Measurements from ENCODE around the gene DNAH17. TPM values are rescaled to one million over a fixed set of nuclear protein-coding genes. Genes with fewer than 3 reads are reported as not detected.

The DNAH17 gene
- total RNA-seq, 1 experiment from 2014 or later, result 0.69 TPM

- Histone ChIP-seq H3K36me3 (ENCODE audit: control insufficient read depth in 1 of 2, insufficient read depth in 2 of 2, low read length in 2 of 2) (no peaks in the 10 kb centered on the region), H3K27me3 (ENCODE audit: insufficient read depth, low read length) (no peaks in the 10 kb centered on the region), H4K20me1 (ENCODE audit: insufficient read depth) (no peaks in the 10 kb centered on the region), H3K9ac (ENCODE audit: low read length) (no peak overlapping the region), H3K4me2 (ENCODE audit: low read length) (no peak overlapping the region), H2AFZ (ENCODE audit: low read depth, low read length, poor library complexity, severe bottlenecking) (no peak overlapping the region), H3K9me3 (ENCODE audit: control insufficient read depth in 1 of 2, insufficient read depth in 1 of 2, low read depth in 1 of 2, low read length in 2 of 2) (no peaks in the 10 kb centered on the region), H3K4me3 (replicated peaks in 1 of 2; ENCODE audit: low read depth in 1 of 2, low read length in 2 of 2) (no peak overlapping the region), H3K79me2 (ENCODE audit: insufficient read depth, low read length) (no peaks in the 10 kb centered on the region), H3K4me1 (ENCODE audit: control insufficient read depth in 1 of 2, insufficient read depth in 2 of 2, low read length in 2 of 2) (no peaks in the 10 kb centered on the region), H3K27ac (ENCODE audit: low read depth, low read length) (no peak overlapping the region), H3K9me2 (ENCODE audit: insufficient read depth) (no peaks in the 10 kb centered on the region)
- TF ChIP-seq JUND (IDR thresholded peaks at IDR 0.05), result no peak
- no peak for TF ChIP-seq SRF (IDR thresholded peaks at IDR 0.05; ENCODE audit: low read depth)
- TF ChIP-seq EZH2phosphoT487 (IDR thresholded peaks at IDR 0.05; ENCODE audit: borderline replicate concordance), result no peak
- TF ChIP-seq EZH2 (IDR thresholded peaks at IDR 0.05), result no peak
- TF ChIP-seq ZNF274 (IDR thresholded peaks at IDR 0.05; ENCODE audit: low read depth, low read length), result no peak
- no peak for TF ChIP-seq CTCF (IDR thresholded peaks at IDR 0.05 in 2 of 3, conservative IDR thresholded peaks at IDR 0.05 in 1 of 3; ENCODE audit: borderline replicate concordance in 1 of 3, insufficient read depth in 1 of 3, low read depth in 2 of 3, low read length in 2 of 3)
- TF ChIP-seq ELF1 (IDR thresholded peaks at IDR 0.05; ENCODE audit: borderline replicate concordance, low read depth), result no peak
- no peak for TF ChIP-seq SP1 (IDR thresholded peaks at IDR 0.05; ENCODE audit: low read depth)
- no peak for TF ChIP-seq SIN3A (IDR thresholded peaks at IDR 0.05; ENCODE audit: low read depth)
- no peak for TF ChIP-seq MAX (IDR thresholded peaks at IDR 0.05)
- no peak for TF ChIP-seq YY1 (IDR thresholded peaks at IDR 0.05; ENCODE audit: extremely low read depth, insufficient replicate concordance, low read depth, low read length)
- ChIA-PET CTCF (no interaction called here), RAD21 (ENCODE audit: low non-redundant PET in 1 of 2, low total read pairs in 2 of 2, uncharacterized antibody in 2 of 2, unreplicated experiment in 2 of 2) (no interaction called here), POLR2A (no interaction called here)
- DNase-seq (ENCODE audit: low read depth, low spot score) (no peak), ATAC-seq (no peak)
- intact Hi-C loops (cut with micrococcal nuclease), result no loop called here
- BruUV-seq (replicated peaks), result no TSS peak
Observed at GRCh38 chr17:78618264-78619066, 41.3 kb upstream of the DNAH17 start.

Data from HCT116 (cell line).